GM20000 (cell line): Measurements from ENCODE around the gene F8A2.

Experiments
- DNase-seq: peaks from one replicate; pipeline ENCODE4 v3.0.0; 2012; ENCODE audit warnings: low spot score
- TF ChIP-seq, protein P1 (sequence below): IDR thresholded peaks from 2 replicates; pipeline ENCODE4 v1.5.1; 2012; ENCODE audit warnings: mild to moderate bottlenecking, control low read depth; ENCODE audit errors: extremely low read depth, missing control alignments

Gene F8A2

DNA sequence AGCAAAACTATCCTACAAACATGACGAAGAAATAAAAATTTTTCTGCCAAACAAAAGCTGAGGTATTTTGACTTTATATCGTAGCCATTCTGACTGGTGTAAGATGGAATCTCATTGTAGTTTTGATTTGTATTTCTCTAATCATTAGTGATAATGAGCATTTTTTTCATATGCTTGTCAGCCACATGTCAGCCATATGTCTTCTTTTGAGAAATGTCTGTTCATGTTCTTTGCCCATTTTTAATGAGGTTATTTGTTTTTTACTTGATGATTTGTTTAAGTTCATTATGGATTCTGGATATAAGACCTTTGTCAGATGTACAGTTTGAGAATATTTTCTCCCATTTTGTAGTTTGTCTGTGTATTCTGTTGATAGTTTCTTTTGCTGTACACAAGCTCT lies 24.5 kb downstream of the F8A2 start:
- TF ChIP-seq, protein P1, sequence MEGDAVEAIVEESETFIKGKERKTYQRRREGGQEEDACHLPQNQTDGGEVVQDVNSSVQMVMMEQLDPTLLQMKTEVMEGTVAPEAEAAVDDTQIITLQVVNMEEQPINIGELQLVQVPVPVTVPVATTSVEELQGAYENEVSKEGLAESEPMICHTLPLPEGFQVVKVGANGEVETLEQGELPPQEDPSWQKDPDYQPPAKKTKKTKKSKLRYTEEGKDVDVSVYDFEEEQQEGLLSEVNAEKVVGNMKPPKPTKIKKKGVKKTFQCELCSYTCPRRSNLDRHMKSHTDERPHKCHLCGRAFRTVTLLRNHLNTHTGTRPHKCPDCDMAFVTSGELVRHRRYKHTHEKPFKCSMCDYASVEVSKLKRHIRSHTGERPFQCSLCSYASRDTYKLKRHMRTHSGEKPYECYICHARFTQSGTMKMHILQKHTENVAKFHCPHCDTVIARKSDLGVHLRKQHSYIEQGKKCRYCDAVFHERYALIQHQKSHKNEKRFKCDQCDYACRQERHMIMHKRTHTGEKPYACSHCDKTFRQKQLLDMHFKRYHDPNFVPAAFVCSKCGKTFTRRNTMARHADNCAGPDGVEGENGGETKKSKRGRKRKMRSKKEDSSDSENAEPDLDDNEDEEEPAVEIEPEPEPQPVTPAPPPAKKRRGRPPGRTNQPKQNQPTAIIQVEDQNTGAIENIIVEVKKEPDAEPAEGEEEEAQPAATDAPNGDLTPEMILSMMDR, result no peak
- no peak for DNase-seq

DNA sequence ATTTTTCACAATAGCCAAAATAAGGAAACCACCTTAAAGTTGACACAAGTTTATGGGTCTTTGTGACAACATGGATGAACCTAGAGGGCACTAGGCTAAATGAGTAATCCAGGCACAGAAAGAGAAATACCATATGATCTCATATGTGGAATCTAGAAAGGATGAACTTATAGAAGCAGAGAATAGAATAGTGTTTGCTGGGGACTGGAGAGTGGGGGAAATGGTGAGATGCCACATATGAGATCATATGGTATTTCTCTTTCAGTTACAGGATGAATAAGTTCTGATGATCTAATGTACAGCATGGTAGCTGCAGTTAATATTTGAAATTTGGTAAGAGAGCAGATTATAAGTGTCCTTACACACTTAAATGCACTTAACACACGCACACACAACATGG lies 35.9 kb downstream of the F8A2 start:
- TF ChIP-seq, protein P1, result no peak
- no peak for DNase-seq
